DND-41 (cell line): ENCODE measurements around the gene TMPRSS6.
A peak's percentile ranks its signal among the peaks of the same experiment; 100 is the strongest.

Experiments used
- ATAC-seq: fragments of 200-7000 bp; cut with Tn5 transposase; 3 replicates; pipeline ENCODE4 v1.9.1; 2021; ENCODE audit warnings: low read depth; ENCODE audit not compliant: insufficient read depth
- DNase-seq: peaks from one replicate; pipeline ENCODE4 v3.0.0-alpha.2; 2020
- H2AFZ ChIP-seq: 2 replicates; pipeline ENCODE4 v1.6.0; 2012; ENCODE audit warnings: low read depth, low read length
- H3K27ac ChIP-seq: 2 replicates; pipeline ENCODE4 v1.5.1; 2012; ENCODE audit warnings: low read length, inconsistent platforms
- H3K27me3 ChIP-seq: fragments of 200-600 bp; sonication (generic); 2 replicates; pipeline ENCODE4 v1.6.0; 2012; ENCODE audit warnings: low read length, mild to moderate bottlenecking, inconsistent platforms; ENCODE audit not compliant: insufficient read depth, poor library complexity
- H3K36me3 ChIP-seq: 2 replicates; pipeline ENCODE4 v1.5.1; 2012; ENCODE audit warnings: low read length, inconsistent platforms; ENCODE audit not compliant: insufficient read depth
- H3K4me1 ChIP-seq: 2 replicates; pipeline ENCODE4 v1.5.1; 2012; ENCODE audit warnings: mild to moderate bottlenecking, low read length; ENCODE audit not compliant: insufficient read depth
- H3K4me2 ChIP-seq: 2 replicates; pipeline ENCODE4 v1.6.0; 2012; ENCODE audit warnings: mild to moderate bottlenecking, moderate library complexity, low read length, inconsistent platforms; ENCODE audit not compliant: insufficient read depth
- H3K4me3 ChIP-seq, 2 experiments: fragments of 200-600 bp in 1 of 2; shearing (Covaris generic) in 1 of 2; 2 replicates each; pipeline ENCODE4 v1.5.1; 2012 to 2016; ENCODE audit warnings: inconsistent platforms in 2 of 2, low read length in 2 of 2, mild to moderate bottlenecking in 2 of 2, low read depth in 1 of 2, moderate library complexity in 1 of 2
- H3K79me2 ChIP-seq: 2 replicates; pipeline ENCODE4 v1.6.0; 2012; ENCODE audit warnings: low read length, inconsistent platforms; ENCODE audit not compliant: insufficient read depth
- H3K9ac ChIP-seq: 2 replicates; pipeline ENCODE4 v1.6.0; 2012; ENCODE audit warnings: low read depth, mild to moderate bottlenecking, inconsistent platforms, low read length, moderate library complexity
- H3K9me3 ChIP-seq: 2 replicates; pipeline ENCODE4 v1.5.1; 2012; ENCODE audit warnings: low read length, moderate library complexity, mild to moderate bottlenecking, inconsistent platforms; ENCODE audit not compliant: insufficient read depth, severe bottlenecking
- H4K20me1 ChIP-seq: 2 replicates; pipeline ENCODE4 v1.6.0; 2012; ENCODE audit warnings: low read length; ENCODE audit not compliant: insufficient read depth
- CTCF ChIP-seq: IDR thresholded peaks from 2 replicates; pipeline ENCODE4 v1.5.1; 2012; ENCODE audit warnings: borderline replicate concordance, low read length, moderate library complexity, mild to moderate bottlenecking; ENCODE audit not compliant: poor library complexity, severe bottlenecking; ENCODE audit errors: extremely low read depth
- EZH2 ChIP-seq: IDR thresholded peaks from 3 replicates; pipeline ENCODE4 v1.6.1; 2012; ENCODE audit warnings: borderline replicate concordance, low read depth, mild to moderate bottlenecking, moderate library complexity, low read length, inconsistent platforms; ENCODE audit not compliant: severe bottlenecking

The TMPRSS6 gene

GRCh38 chr22:37140686-37141323 is 31.3 kb upstream of the TMPRSS6 start:
- no peaks in the 10 kb centered on the region for H3K9me3 ChIP-seq
- H3K4me1 ChIP-seq: no peaks in the 10 kb centered on the region
- no peak for TF ChIP-seq CTCF
- TF ChIP-seq EZH2: no peak

GRCh38 chr22:37139762-37140161 is 30.2 kb upstream of the TMPRSS6 start:
- Histone ChIP-seq H3K27ac (no peak overlapping the region), H3K4me2 (no peak overlapping the region), H3K79me2 (no peaks in the 10 kb centered on the region), H3K4me3 (no peak overlapping the region), H3K9ac (no peak overlapping the region), H4K20me1 (peaks cover 3% of the 10 kb centered on the region; the same call in 1 of the 2 replicates), H3K4me1 (no peaks in the 10 kb centered on the region), H3K9me3 (no peaks in the 10 kb centered on the region), H2AFZ (no peak overlapping the region), H3K27me3 (no peaks in the 10 kb centered on the region), H3K36me3 (no peaks in the 10 kb centered on the region)
- no peak for ATAC-seq
- TF ChIP-seq CTCF (no peak), EZH2 (no peak)
- DNase-seq: no peak

More at GRCh38 chr22:37140686-37141323, 31.3 kb upstream of the TMPRSS6 start:
- no peak overlapping the region for H3K4me2 ChIP-seq
- H3K27me3 ChIP-seq: no peaks in the 10 kb centered on the region
- peaks cover 5% of the 10 kb centered on the region; the same call in 1 of the 2 replicates for H4K20me1 ChIP-seq
- H3K27ac ChIP-seq: no peak overlapping the region
- H3K79me2 ChIP-seq: no peaks in the 10 kb centered on the region
- no peak overlapping the region for H3K9ac ChIP-seq
- no peak overlapping the region for H3K4me3 ChIP-seq
- no peak overlapping the region for H2AFZ ChIP-seq
- DNase-seq (peak; percentile 17), ATAC-seq (0 out of 3 replicates have a peak, but pooled peaks have one; percentile 31)
- H3K36me3 ChIP-seq: no peaks in the 10 kb centered on the region

- H3K4me1 ChIP-seq: no peaks in the 10 kb centered on the region
- H3K9ac ChIP-seq: no peak overlapping the region
- no peak overlapping the region for H3K4me2 ChIP-seq
- H3K79me2 ChIP-seq: no peaks in the 10 kb centered on the region
- H3K27ac ChIP-seq: no peak overlapping the region
- no peaks in the 10 kb centered on the region for H3K27me3 ChIP-seq
- H4K20me1 ChIP-seq: peaks cover 3% of the 10 kb centered on the region; the same call in 1 of the 2 replicates
- DNase-seq: no peak
- TF ChIP-seq CTCF (no peak), EZH2 (no peak)
- H2AFZ ChIP-seq: no peak overlapping the region
- no peak overlapping the region for H3K4me3 ChIP-seq
- H3K36me3 ChIP-seq: no peaks in the 10 kb centered on the region
- ATAC-seq: no peak
- H3K9me3 ChIP-seq: no peaks in the 10 kb centered on the region
Observed at GRCh38 chr22:37138849-37139561, 29.5 kb upstream of the TMPRSS6 start.
